Fibroblast of the aortic adventitia (primary cell): ENCODE data around the gene CEP295NL. TPM values are rescaled to one million over a fixed set of nuclear protein-coding genes. Genes with fewer than 3 reads are reported as not detected.

Source experiments
- DNase-seq: peaks from one replicate; pipeline ENCODE4 v3.0.0-alpha.2; 2010; ENCODE audit warnings: low read depth
- H3K4me3 ChIP-seq: 2 replicates; pipeline ENCODE4 v1.5.1; 2011; ENCODE audit warnings: low read depth, mild to moderate bottlenecking, control low read depth, low read length, moderate library complexity
- total RNA-seq: library from RNA; depleted of rRNA; stranded (reverse); fragments of >200 nt; gene quantifications from 2 replicates; pipeline ENCODE4 v1.2.3, GENCODE V29; 2012; ENCODE audit warnings: low replicate concordance
- TF ChIP-seq, protein P1 (sequence below): IDR thresholded peaks from 2 replicates; pipeline ENCODE4 v1.5.1; 2011; ENCODE audit warnings: mild to moderate bottlenecking, low read length, control low read depth, inconsistent platforms; ENCODE audit not compliant: insufficient read depth

Gene CEP295NL, protein sequence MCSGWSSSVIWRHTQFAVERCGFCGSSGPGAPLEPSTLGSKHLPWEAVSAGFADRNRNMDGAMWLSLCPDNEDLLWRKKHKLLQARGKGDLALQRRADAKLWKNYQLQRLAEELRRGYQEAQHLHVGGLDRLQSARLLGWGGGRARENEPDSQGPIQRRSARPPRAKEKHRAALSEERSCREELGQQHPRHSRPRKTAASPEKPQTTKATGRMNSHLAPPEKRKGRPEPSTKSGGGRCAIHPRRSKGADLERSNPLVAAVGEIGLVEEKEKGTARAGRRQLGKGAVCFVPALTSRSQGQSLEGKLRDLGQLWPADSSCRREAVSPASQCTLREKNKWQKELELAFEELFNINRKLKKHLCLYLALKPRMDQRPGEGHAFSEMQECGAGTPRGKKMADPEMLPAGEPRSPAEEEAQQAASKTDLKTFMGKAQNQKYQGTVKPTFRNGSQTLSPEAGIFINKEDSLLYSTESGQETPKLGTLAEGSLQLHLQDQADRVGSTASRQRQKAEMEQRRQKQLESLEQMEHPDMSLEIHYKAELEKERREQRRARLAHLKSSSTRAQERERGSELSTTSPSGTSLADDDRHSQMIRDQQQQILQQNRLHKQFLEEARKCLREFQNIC
- 1.5 and 3.3 TPM in 2 replicates for total RNA-seq

DNA sequence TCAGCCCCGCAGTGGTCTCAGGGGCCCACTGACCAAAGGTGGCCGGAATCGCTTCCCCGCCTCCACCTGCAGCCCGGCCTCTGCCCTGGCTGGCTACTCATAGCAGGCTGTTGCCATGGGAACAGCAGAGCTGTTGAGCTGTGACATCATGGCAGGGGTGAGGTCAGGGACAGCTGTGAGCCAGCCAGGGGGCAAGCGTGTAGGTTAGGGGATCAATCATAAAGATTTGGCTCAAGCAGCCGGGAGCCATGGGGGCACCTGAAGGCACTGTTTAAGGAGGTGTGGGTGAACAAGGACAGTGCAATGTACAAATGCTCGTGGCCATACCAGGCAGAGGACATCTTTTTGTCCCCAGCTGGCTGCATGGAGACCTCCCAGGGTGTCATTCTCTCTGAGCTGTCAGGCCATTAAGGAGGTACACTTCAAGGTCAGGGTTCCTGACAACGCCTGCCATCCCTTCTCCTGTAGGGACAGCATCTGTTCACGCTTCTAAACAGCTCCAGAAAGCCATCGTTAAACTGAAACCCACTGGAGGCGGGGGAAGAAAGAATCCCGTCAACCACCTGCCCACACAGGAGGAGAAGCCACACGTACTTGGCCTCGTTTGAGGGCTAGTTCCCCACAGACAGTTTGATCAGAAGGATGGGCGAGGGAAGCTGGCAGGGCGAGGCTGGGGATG, at the start of gene CEP295NL:
Gene CEP295NL (minus strand): TSS at position 101 of the 679 bp plus-strand sequence. CDS start 1,373 bp downstream, outside the sequence.
- no peak within 1 kb of the TSS for H3K4me3 ChIP-seq
- TF ChIP-seq, protein P1, sequence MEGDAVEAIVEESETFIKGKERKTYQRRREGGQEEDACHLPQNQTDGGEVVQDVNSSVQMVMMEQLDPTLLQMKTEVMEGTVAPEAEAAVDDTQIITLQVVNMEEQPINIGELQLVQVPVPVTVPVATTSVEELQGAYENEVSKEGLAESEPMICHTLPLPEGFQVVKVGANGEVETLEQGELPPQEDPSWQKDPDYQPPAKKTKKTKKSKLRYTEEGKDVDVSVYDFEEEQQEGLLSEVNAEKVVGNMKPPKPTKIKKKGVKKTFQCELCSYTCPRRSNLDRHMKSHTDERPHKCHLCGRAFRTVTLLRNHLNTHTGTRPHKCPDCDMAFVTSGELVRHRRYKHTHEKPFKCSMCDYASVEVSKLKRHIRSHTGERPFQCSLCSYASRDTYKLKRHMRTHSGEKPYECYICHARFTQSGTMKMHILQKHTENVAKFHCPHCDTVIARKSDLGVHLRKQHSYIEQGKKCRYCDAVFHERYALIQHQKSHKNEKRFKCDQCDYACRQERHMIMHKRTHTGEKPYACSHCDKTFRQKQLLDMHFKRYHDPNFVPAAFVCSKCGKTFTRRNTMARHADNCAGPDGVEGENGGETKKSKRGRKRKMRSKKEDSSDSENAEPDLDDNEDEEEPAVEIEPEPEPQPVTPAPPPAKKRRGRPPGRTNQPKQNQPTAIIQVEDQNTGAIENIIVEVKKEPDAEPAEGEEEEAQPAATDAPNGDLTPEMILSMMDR: no peak
- no peak for DNase-seq

DNA sequence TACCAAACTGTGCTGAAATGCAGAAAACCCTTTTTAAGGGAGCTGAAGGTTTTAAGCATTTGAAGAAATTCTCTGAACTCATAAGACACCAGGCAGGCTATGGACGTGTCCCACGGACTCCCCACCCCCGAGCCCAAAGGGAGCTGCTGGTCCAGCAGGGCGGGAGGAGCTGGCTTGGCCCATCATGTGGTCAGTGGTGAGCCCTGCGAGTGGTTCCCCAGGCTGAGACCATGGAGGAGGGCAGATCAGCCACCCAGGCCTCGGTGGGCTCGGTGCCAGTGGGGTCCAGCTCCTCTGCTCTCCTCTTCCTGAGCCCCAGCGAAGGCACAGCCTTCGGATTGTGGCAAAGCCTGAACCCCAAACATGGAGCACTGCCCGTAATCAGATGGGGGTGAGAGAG, 49.7 kb upstream of the CEP295NL start:
- no peak overlapping the region for H3K4me3 ChIP-seq
- DNase-seq: no peak
- TF ChIP-seq, protein P1: no peak

DNA sequence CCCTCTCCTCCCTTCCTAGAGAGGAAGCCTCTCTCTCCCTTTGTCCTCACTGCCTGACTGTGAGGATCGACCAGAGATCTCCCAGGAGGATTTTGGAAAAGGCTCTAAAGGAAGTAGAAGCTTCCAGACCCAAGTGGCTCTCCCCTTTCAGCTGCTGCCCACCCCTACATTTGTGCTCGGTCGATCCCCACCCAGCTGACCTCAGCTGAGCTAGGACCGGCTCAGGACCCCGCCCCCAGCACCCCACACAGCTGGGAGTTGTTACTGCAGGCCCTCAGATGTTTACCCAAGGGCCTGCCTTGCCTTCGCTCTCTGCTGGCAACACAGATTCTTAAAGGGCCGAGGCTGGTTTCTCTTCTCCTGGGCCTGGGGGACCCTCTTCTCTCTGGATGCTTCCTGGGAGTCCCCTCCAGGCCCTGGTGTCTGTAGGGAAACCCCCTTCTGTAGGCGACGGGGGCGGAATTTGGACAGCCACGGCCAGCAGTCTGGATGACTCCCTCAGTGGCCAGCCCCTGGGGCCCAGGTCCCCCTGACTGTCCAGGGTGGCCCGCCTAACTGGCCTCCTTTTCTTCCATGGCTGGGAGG, 49.1 kb upstream of the CEP295NL start:
- DNase-seq: peak; percentile 39
- TF ChIP-seq, protein P1: no peak
- no peak overlapping the region for H3K4me3 ChIP-seq

DNA sequence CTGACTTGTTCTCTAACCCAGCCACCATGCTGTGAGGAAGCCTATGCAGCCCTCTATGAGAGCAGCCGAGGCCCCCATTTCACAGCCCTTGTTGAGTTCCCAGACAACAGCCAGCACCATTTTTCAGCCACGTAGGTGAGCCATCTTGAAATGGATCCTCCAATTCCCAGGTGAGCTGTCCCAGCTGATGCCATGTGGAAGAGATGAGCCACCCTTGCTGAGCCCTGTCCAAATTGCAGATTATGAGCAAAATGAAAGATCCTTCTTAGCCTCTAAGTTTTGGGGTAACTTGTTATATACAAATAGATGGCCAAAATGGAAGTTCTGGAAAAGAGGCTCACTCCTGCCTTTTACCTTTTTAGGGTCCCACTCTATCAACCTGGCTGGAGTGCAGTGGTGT, 47.9 kb upstream of the CEP295NL start:
- no peak overlapping the region for H3K4me3 ChIP-seq
- no peak for DNase-seq
- TF ChIP-seq, protein P1: no peak

DNA sequence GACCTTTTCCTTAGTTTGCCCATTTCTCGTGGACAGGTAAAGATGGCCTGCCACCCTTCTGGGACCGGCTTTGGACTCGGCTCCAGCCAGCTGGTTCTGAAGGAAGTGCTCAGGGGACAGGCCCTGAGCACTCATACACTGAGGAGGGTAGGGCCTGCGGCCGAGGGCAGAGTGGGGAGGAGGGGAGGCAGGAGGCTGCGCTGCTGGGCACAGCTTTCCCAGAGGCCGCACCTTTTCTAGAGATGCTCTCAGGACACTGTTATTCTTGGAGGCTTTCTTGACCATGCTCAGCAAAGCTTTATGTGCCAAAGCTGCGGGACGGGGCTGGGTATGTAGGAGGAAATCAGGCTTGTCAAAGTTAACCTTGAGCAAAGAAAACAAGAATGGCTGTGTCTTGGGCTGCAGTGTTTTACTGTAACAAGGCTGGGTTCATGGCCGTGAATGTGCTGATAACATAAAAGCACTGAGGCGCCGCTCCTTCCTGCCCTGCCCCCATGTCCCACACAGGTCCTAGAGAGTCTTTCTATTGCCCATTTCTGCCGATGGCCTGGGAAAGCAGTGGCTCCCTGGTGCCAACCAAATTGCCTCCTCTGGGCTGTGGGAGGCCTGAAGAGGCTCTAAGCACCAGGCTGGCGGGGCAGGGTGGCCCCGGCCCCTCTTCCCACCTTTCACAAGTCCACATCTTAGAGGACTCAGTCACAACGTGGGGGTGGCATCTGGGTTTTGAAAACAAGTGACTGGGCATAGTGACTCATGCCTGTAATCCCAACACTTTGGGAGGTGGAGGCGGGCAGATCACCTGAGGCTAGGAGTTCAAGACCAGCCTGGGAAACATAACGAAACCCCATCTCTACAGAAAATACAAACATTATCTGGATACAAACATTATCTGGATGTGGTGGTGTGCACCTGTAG, 44.5 kb upstream of the CEP295NL start:
- H3K4me3 ChIP-seq: no peak overlapping the region
- DNase-seq: no peak
- TF ChIP-seq, protein P1: no peak

DNA sequence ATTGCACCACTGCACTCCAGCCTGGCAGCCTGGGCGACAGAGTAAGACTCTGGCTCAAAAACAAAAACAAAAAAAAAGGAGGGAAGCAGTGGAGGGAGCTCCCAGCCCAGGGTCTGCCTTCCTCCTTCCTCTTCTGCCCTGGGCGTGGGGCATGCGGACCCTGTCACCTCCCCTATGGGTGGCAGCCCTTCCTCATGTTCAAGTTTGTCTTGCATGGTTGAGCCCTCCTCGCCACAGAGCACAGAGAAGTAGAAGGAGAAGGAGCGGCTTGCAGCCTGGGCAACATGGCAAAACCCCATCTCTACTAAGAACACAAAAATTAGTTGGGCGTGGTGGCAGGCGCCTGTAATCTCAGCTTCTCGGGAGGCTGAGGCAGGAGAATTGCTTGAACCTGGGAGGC, 43.6 kb upstream of the CEP295NL start:
- no peak for DNase-seq
- H3K4me3 ChIP-seq: no peak overlapping the region

More for the DNA sequence above, 43.6 kb upstream of the CEP295NL start:
- TF ChIP-seq, protein P1: no peak
